Right renal pelvis (tissue), 4 donors: Measurements from ENCODE around the gene PPBP. TPM values are rescaled to one million over a fixed set of nuclear protein-coding genes. Genes with fewer than 3 reads are reported as not detected.

Experiments
- DNase-seq, 4 donors: peaks; one replicate each; pipeline ENCODE4 v3.0.0-alpha.2; 2013; ENCODE audit warnings: low read depth in 4 of 4, low spot score in 3 of 4, missing footprints in 1 of 4
- polyA plus RNA-seq, 4 donors: library from polyadenylated mRNA; unstranded; fragments of 120-200 nt; gene quantifications; one replicate each; pipeline ENCODE4 v1.2.1, GENCODE V29; 2013; ENCODE audit not compliant: insufficient read length in 4 of 4

The PPBP gene
- polyA plus RNA-seq, result 10 to 100 TPM; 13.2 to 55.2 (median 20.9) TPM

GRCh38 chr4:73988061-73988460 is at the start of gene PPBP:
Gene PPBP (minus strand): TSS chr4:73988190. CDS start chr4:73988103, 87 bp downstream.
- no peak for DNase-seq

- DNase-seq, result no peak
Observed at GRCh38 chr4:74037076-74037955, 49.3 kb upstream of the PPBP start.

- DNase-seq, result no peak
Observed at GRCh38 chr4:74033739-74034138, 45.7 kb upstream of the PPBP start.

- DNase-seq, result no peak
Observed at GRCh38 chr4:74032064-74032463, 44.1 kb upstream of the PPBP start.

- no peak for DNase-seq
Observed at GRCh38 chr4:74031576-74031975, 43.6 kb upstream of the PPBP start.

GRCh38 chr4:74030285-74030684 is 42.3 kb upstream of the PPBP start:
- DNase-seq, result no peak

- DNase-seq, result no peak
Observed at GRCh38 chr4:74028504-74028903, 40.5 kb upstream of the PPBP start.

- no peak for DNase-seq
Observed at GRCh38 chr4:74023709-74024108, 35.7 kb upstream of the PPBP start.

- DNase-seq, result no peak
Observed at GRCh38 chr4:74021601-74022000, 33.6 kb upstream of the PPBP start.

GRCh38 chr4:74018771-74019170 is 30.8 kb upstream of the PPBP start:
- no peak for DNase-seq

- DNase-seq, result no peak
Observed at GRCh38 chr4:74018116-74018515, 30.1 kb upstream of the PPBP start.

GRCh38 chr4:74016068-74016467 is 28.1 kb upstream of the PPBP start:
- DNase-seq, result no peak

- no peak for DNase-seq
Observed at GRCh38 chr4:74015126-74015780, 27.3 kb upstream of the PPBP start.

GRCh38 chr4:74014332-74014731 is 26.3 kb upstream of the PPBP start:
- DNase-seq, result no peak

- DNase-seq, result no peak
Observed at GRCh38 chr4:74013264-74013663, 25.3 kb upstream of the PPBP start.

GRCh38 chr4:74012130-74012529 is 24.1 kb upstream of the PPBP start:
- no peak for DNase-seq

- no peak for DNase-seq
Observed at GRCh38 chr4:74009307-74009706, 21.3 kb upstream of the PPBP start.

- DNase-seq, result no peak
Observed at GRCh38 chr4:74006009-74006476, 18.1 kb upstream of the PPBP start.

- no peak for DNase-seq
Observed at GRCh38 chr4:74005528-74005927, 17.5 kb upstream of the PPBP start.

GRCh38 chr4:74004668-74005067 is 16.7 kb upstream of the PPBP start:
- no peak for DNase-seq

- DNase-seq, result no peak
Observed at GRCh38 chr4:74000301-74000700, 12.3 kb upstream of the PPBP start.
